Esophagus muscularis mucosa (tissue), 4 donors: Measurements from ENCODE around the gene PATL1. TPM values are rescaled to one million over a fixed set of nuclear protein-coding genes. Genes with fewer than 3 reads are reported as not detected.

Experiments
- DNase-seq: peaks from one replicate; pipeline ENCODE4 v3.0.0-alpha.2; 2017; ENCODE audit errors: extremely low spot score
- H3K27ac ChIP-seq, 4 donors: fragments of 200-600 bp; sonication (generic); replicated peaks in 1 of 4; 1 replicate in 3 of 4; 2 replicates in 1 of 4; pipeline ENCODE4 v1.5.1; 2016 to 2019; ENCODE audit warnings: mild to moderate bottlenecking in 1 of 4
- H3K27me3 ChIP-seq, 4 donors: fragments of 200-600 bp; sonication (generic); one replicate each; pipeline versions ENCODE4 v1.5.1 to v1.6.0; 2016 to 2019
- H3K36me3 ChIP-seq, 4 donors: fragments of 200-600 bp; sonication (generic); one replicate each; pipeline ENCODE4 v1.5.1; 2016 to 2019
- H3K4me1 ChIP-seq, 4 donors: fragments of 200-600 bp; sonication (generic); one replicate each; pipeline ENCODE4 v1.5.1; 2016 to 2019
- H3K4me3 ChIP-seq, 4 donors: fragments of 200-600 bp; sonication (generic); 1 replicate in 2 of 4; 2 replicates in 2 of 4; pipeline ENCODE4 v1.5.1; 2016 to 2019; ENCODE audit warnings: mild to moderate bottlenecking in 4 of 4, moderate library complexity in 1 of 4
- H3K9me3 ChIP-seq, 4 donors: fragments of 200-600 bp; sonication (generic); 1 replicate in 3 of 4; 2 replicates in 1 of 4; pipeline ENCODE4 v1.5.1; 2016 to 2019
- CTCF ChIP-seq, 3 experiments: fragments of 200-600 bp in 2 of 3; fragments of 450-650 bp in 1 of 3; sonication (generic) in 2 of 3; IDR thresholded peaks; one replicate each; pipeline ENCODE4 v1.5.1; 2017 to 2019; ENCODE audit warnings: antibody characterized with exemption in 3 of 3, mild to moderate bottlenecking in 2 of 3, moderate library complexity in 1 of 3
- EP300 ChIP-seq: sonication (generic); formaldehyde crosslinking; IDR thresholded peaks from one replicate; pipeline ENCODE4 v1.6.1; 2017; ENCODE audit warnings: antibody characterized with exemption
- POLR2A ChIP-seq: fragments of 450-650 bp; IDR thresholded peaks from one replicate; pipeline ENCODE4 v1.6.1; 2017; ENCODE audit warnings: antibody characterized with exemption, moderate library complexity, mild to moderate bottlenecking, low read depth
- POLR2AphosphoS5 ChIP-seq, 2 donors: sonication (generic); formaldehyde crosslinking; IDR thresholded peaks; one replicate each; pipeline ENCODE4 v1.6.1; 2017; ENCODE audit warnings: antibody characterized with exemption in 2 of 2
- WGBS: methylation state at CpG from one replicate; pipeline ENCODE4 v1.1.5; 2018; 5-methylcytosine and 5-hydroxymethylcytosine counted together
- intact Hi-C: fragments of 100-400 bp; cut with DNase I; formaldehyde crosslinking; loops from one replicate; pipeline ENCODE4 v1.15.1; 2023
- total RNA-seq, 4 donors: library from RNA; depleted of rRNA; stranded (reverse); fragments of >200 nt; gene quantifications; one replicate each; pipeline versions ENCODE4 v1.1.0 to v1.2.1, GENCODE V29; 2016

The PATL1 gene
- 10 to 100 TPM; 12.5 to 18.5 (median 16.1) TPM for total RNA-seq

GRCh38 chr11:59668950-59669610 is at the start of gene PATL1:
Gene PATL1, minus strand, starts transcription at chr11:59669037. Its CDS starts 142 bp downstream, at chr11:59668895.
- Histone ChIP-seq H3K4me1 (peaks cover 18 to 45% (median 32%) of the 10 kb centered on the region in 4 donors), H3K4me3 (peak within 1 kb of the TSS; percentile 74 to 91 (median 84)), H3K36me3 (peaks cover 10 to 27% (median 24%) of the 10 kb centered on the region in 4 donors), H3K27ac (peak within 1 kb of the TSS; percentile 90 to 96 (median 95)), H3K9me3 (no peaks in the 10 kb centered on the region), H3K27me3 (no peaks in the 10 kb centered on the region)
- TF ChIP-seq POLR2A: peak; percentile 62
- peak; percentile 95 to 97 for TF ChIP-seq POLR2AphosphoS5 (IDR thresholded peaks at IDR 0.05)
- peak in 1 of 3 experiments; percentile 7 for TF ChIP-seq CTCF (IDR thresholded peaks at IDR 0.05)
- TF ChIP-seq EP300: no peak
- intact Hi-C loops: loop anchor here (5.0 to 10.0 kb wide), 5 partner anchors 52 to 136 kb away; partner anchors contain the start of genes OSBP and STX3
- WGBS: under 1% methylated on average over 25 of the region's 68 CpGs
- peak; percentile 100 for DNase-seq

- DNase-seq: no peak
- WGBS: 68% methylated on average over 3 of the region's 3 CpGs
- H3K4me1 ChIP-seq: no peaks in the 10 kb centered on the region
- H3K36me3 ChIP-seq: no peaks in the 10 kb centered on the region
- no peak overlapping the region for H3K4me3 ChIP-seq
- H3K27me3 ChIP-seq: peaks cover 0 to 8% (median 0%) of the 10 kb centered on the region in 4 donors
- H3K27ac ChIP-seq: no peak overlapping the region
- intact Hi-C loops: no loop called here
- H3K9me3 ChIP-seq: no peaks in the 10 kb centered on the region
- no peak for TF ChIP-seq POLR2A
- no peak for TF ChIP-seq CTCF (IDR thresholded peaks at IDR 0.05)
- TF ChIP-seq EP300: no peak
- TF ChIP-seq POLR2AphosphoS5 (IDR thresholded peaks at IDR 0.05): no peak
These were observed 47.2 kb upstream of the PATL1 start for GRCh38 chr11:59716051-59716450.

- no peak within 1 kb of the TSS for H3K27ac ChIP-seq
- DNase-seq: no peak
- no peak for TF ChIP-seq POLR2AphosphoS5 (IDR thresholded peaks at IDR 0.05)
- TF ChIP-seq EP300: no peak
- TF ChIP-seq POLR2A: no peak
- TF ChIP-seq CTCF (IDR thresholded peaks at IDR 0.05): no peak
- H3K27me3 ChIP-seq: peaks cover 0 to 4% (median 0%) of the 10 kb centered on the region in 4 donors
- intact Hi-C loops: no loop called here
- H3K36me3 ChIP-seq: no peaks in the 10 kb centered on the region
- no peaks in the 10 kb centered on the region for H3K9me3 ChIP-seq
- no peaks in the 10 kb centered on the region for H3K4me1 ChIP-seq
- no peak within 1 kb of the TSS for H3K4me3 ChIP-seq
- 88% methylated on average over 2 of the region's 2 CpGs for WGBS
These were observed 44.9 kb upstream of the PATL1 start, which contains the start of gene OR10V1 for GRCh38 chr11:59713745-59714144. Gene OR10V1, minus strand, starts transcription at chr11:59713845. Its CDS starts 0 bp downstream, at chr11:59713845.

GRCh38 chr11:59710136-59710847 is 41.5 kb upstream of the PATL1 start:
- no peak overlapping the region for H3K4me3 ChIP-seq
- H3K27ac ChIP-seq: no peak overlapping the region
- 64% methylated on average over 2 of the region's 3 CpGs for WGBS
- no peak for TF ChIP-seq POLR2AphosphoS5 (IDR thresholded peaks at IDR 0.05)
- no peak for TF ChIP-seq POLR2A
- TF ChIP-seq EP300: no peak
- no peak for TF ChIP-seq CTCF (IDR thresholded peaks at IDR 0.05)
- intact Hi-C loops: no loop called here
- H3K36me3 ChIP-seq: no peaks in the 10 kb centered on the region
- H3K27me3 ChIP-seq: peaks cover 0 to 3% (median 0%) of the 10 kb centered on the region in 4 donors
- H3K4me1 ChIP-seq: no peaks in the 10 kb centered on the region
- DNase-seq: no peak
- H3K9me3 ChIP-seq: no peaks in the 10 kb centered on the region
